Measurements from ENCODE around the gene SLC25A28.

The SLC25A28 gene, protein sequence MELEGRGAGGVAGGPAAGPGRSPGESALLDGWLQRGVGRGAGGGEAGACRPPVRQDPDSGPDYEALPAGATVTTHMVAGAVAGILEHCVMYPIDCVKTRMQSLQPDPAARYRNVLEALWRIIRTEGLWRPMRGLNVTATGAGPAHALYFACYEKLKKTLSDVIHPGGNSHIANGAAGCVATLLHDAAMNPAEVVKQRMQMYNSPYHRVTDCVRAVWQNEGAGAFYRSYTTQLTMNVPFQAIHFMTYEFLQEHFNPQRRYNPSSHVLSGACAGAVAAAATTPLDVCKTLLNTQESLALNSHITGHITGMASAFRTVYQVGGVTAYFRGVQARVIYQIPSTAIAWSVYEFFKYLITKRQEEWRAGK

GRCh38 chr10:99619851-99620710 is at the start of gene SLC25A28:
TSS of gene SLC25A28 (minus strand) at chr10:99620439. CDS start at chr10:99620335, 104 bp downstream.
- DNase-seq, result peak; percentile 86

DNA sequence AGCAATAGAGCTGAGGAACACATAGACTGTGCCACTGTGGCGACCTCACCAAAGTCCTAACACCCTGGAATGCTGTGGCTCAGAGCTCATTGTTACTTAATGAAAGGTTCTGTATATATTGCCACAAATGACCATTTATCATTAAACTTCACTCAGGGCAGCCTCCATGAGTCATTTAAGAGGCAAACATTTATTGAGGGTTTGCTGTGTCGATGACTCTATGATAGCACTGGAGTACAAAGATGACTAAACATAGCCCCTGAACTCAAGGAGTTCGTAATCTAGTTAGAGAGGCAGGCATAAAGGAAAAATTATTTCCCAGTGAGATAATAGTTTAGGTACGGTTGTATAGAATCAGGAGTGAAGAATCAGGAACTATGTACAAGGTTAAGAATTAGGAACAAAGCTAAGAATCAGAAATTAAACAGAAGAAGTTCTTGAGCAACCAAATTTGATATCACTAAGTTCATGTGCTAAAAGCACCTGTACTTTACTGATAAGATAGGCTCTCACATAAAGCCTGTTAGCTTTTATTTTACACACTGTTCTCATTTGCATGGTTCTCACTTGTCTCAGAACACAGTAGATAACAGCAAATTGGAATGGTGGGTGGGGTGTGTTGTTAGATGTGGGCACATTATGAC is 47.0 kb upstream of the SLC25A28 start:
- DNase-seq, result no peak

- no peak for DNase-seq
These were observed 45.1 kb upstream of the SLC25A28 start for GRCh38 chr10:99665304-99665703.

DNA sequence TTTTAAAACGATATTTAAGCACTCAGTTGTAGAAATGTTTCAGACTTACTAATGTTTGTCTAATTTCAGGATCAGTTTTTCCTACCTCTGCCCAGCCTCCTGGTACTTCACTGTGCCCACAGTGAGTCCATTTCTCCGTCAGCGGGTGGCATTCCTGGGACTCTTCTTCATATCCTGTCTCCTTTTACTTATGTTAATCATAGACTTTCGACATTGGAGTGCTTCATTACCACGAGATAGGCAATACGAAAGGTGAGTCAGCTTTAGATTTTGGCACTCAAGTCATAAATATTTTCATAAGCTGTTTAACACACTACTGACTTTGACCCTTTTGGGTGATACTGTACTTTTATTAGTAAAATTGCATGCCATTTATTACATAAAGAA is 41.1 kb upstream of the SLC25A28 start:
- DNase-seq, result no peak

DNA sequence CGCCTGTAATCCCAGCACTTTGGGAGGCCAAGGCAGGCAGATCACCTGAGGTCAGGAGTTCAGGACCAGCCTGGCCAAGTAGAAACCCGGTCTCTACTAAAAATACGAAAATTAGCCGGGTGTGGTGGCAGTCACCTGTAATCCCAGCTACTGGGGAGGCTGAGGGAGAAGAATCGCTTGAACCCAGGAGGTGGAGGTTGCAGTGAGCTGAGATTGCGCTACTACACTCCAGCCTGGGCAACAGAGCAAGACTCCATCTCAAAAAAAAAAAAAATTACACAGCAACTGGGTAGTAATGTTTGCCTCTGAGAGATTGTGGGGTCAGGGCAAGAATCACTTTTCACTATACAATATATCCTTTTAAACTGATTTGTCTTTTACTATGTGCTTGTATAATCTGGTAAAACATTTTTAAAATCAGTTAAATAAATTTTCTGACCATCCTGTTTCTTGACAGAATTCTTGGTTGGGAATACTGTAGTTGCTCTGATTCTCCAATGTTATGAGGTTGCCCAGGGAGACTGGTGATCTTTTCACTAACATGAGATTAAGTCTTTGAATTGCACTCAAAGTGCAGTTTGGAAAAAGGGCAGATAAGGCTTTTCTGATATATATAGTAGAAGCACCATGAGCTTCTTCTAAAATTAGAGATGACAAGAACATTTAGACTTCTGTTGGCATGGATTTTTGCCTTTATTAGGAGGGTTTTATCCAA is 40.6 kb upstream of the SLC25A28 start:
- DNase-seq, result no peak

DNA sequence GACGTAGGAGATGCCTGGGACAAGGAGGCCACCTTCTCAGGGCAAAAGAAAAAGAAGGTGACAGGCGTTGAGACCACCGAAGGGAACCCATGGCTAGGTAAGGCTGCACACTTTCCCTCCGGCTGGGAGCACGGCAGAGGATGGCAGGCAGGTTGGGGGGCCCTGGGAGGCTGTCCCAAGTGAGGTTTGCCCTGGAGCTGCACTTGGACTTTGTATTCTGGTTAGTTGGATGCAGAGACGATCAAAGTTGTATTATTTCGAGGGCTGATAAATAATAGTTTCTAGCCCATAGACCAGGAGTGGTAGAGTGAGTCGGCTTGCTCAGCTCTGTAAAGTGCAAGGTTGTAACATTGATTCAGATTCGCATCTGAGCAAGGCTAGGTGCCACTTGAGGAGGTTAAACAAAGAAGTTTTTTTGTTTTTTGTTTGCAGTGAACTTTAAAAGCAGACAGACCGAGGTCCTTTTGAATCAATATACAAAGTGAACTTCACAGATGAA is 39.7 kb upstream of the SLC25A28 start:
- DNase-seq, result no peak

- DNase-seq, result peak; percentile 77
These were observed 39.0 kb upstream of the SLC25A28 start, which contains the start of gene ENTPD7 for GRCh38 chr10:99659031-99659867. TSS of gene ENTPD7 (plus strand) at chr10:99659509. CDS start at chr10:99659957, 448 bp downstream.

- peak; percentile 10 for DNase-seq
These were observed 38.4 kb upstream of the SLC25A28 start for GRCh38 chr10:99658622-99659030.

GRCh38 chr10:99656199-99657064 is 36.2 kb upstream of the SLC25A28 start:
- no peak for DNase-seq

GRCh38 chr10:99654390-99655175 is 34.3 kb upstream of the SLC25A28 start:
- DNase-seq, result no peak

DNA sequence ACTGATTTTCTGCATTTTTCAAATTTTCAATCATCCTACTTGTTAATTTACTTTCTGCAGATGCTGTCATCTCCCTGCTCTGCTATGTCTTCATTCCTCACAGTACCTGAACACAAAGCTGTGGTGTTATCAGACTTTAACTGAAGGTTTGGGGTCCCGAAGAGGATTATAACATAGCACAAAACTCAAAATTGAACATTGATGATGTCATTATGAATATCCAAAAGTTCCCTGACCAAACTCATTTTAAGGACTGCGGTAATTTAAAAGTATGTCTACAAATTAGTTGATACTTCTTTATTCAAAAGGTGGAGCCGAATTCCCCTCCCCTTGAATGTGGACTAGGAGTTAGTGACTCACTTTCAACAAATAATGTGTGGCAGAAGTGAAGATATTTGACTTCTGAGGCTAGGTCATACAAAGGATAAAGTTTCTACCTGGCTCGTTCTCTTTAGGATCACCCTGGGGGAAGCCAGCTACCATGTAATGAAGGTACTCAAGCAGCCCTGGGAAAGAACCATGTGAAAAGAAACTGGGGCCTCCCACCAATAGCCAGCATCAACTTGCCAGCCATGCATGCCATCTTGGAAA is 32.7 kb upstream of the SLC25A28 start:
- DNase-seq, result no peak

- DNase-seq, result no peak
These were observed 28.5 kb upstream of the SLC25A28 start for GRCh38 chr10:99648717-99649116.

- DNase-seq, result no peak
These were observed 27.4 kb upstream of the SLC25A28 start for GRCh38 chr10:99647601-99648151.

DNA sequence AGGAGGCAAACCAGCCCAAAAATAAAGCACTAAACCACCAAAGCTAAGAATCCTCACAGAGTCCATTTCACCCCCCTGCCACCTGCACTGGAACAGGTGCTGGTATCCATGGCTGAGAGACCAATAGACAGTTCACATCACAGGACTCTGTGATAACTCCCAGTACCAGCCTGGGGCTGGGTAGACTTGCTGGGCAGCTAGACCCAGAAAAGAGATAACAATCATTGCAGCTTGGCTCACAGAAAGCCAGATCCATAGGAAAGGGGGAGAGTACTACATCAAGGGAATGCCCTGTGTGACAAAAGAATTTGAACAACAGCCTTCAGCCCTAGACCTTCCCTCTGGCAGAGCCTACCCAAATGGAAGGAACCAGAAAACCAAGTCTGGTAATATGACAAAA is 13.6 kb upstream of the SLC25A28 start:
- no peak for DNase-seq

GRCh38 chr10:99631496-99631895 is 11.3 kb upstream of the SLC25A28 start:
- no peak for DNase-seq

- DNase-seq, result no peak
These were observed 10.8 kb upstream of the SLC25A28 start for GRCh38 chr10:99630991-99631390.

DNA sequence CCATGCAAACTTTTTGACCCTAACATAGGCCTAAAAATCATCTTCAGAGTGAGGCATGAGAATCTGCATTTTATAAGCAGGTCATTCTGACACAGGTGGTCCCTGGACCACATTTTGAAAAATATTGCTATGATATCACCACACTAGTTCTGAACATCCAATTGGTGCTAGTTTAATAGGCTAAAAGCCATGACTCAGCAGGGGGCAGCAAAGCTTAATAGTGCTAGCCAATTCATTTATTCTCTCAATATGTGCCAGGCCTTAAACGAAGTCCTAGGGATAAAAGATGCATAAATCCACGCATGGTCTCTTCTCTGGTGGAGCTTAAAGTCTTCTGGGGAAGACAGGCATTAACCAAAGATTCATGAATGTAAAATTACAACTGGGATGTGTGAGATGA is 10.2 kb upstream of the SLC25A28 start:
- no peak for DNase-seq

GRCh38 chr10:99629625-99629978 is 9.4 kb upstream of the SLC25A28 start:
- DNase-seq, result no peak

Data from activated CD4-positive, alpha-beta T cell treated with anti-CD3 and anti-CD28 coated beads for 1 hour (primary cell).